Upper lobe of left lung (tissue), 4 donors: ENCODE results near the gene HLA-DOA.

Experiments used
- CTCF ChIP-seq, 6 experiments: fragments of 450-650 bp in 4 of 6; fragments of 200-600 bp in 2 of 6; sonication (generic) in 2 of 6; IDR thresholded peaks; one replicate each; pipeline ENCODE4 v1.5.1; 2016 to 2019; ENCODE audit warnings: antibody characterized with exemption in 6 of 6
- EP300 ChIP-seq, 4 donors: sonication (generic); formaldehyde crosslinking; IDR thresholded peaks; one replicate each; pipeline ENCODE4 v1.5.1; 2017; ENCODE audit warnings: antibody characterized with exemption in 4 of 4, control low read depth in 2 of 4

- TF ChIP-seq CTCF (IDR thresholded peaks at IDR 0.05) = no peak
- TF ChIP-seq EP300 (IDR thresholded peaks at IDR 0.05) = no peak
Observed at GRCh38 chr6:32954267-32954666, 55.1 kb downstream of the HLA-DOA start.
